Activated CD8-positive, alpha-beta memory T cell treated with anti-CD3 and anti-CD28 coated beads for 4 hours (primary cell): ENCODE results near the gene CDC45.

ENCODE experiments used
- DNase-seq, 2 donors: peaks; one replicate each; pipeline ENCODE4 v3.0.0-alpha.2; 2020; ENCODE audit warnings: low read depth in 2 of 2

Gene CDC45

GRCh38 chr22:19448739-19449421 lies 30.8 kb upstream of the CDC45 start:
- no peak for DNase-seq

- DNase-seq: no peak
Observed at GRCh38 chr22:19449422-19449767, 30.3 kb upstream of the CDC45 start.

- no peak for DNase-seq
Observed at GRCh38 chr22:19450363-19451175, 29.2 kb upstream of the CDC45 start.

- DNase-seq: no peak
Observed at GRCh38 chr22:19451570-19451969, 28.1 kb upstream of the CDC45 start.

GRCh38 chr22:19453718-19454117 lies 26.0 kb upstream of the CDC45 start:
- DNase-seq: no peak

GRCh38 chr22:19454156-19454555 lies 25.6 kb upstream of the CDC45 start:
- DNase-seq: no peak

GRCh38 chr22:19455033-19455432 lies 24.7 kb upstream of the CDC45 start:
- no peak for DNase-seq

GRCh38 chr22:19455585-19456370 lies 23.9 kb upstream of the CDC45 start:
- DNase-seq: no peak

- DNase-seq: no peak
Observed at GRCh38 chr22:19456541-19456940, 23.2 kb upstream of the CDC45 start.

GRCh38 chr22:19457828-19458428 lies 21.8 kb upstream of the CDC45 start:
- no peak for DNase-seq

- no peak for DNase-seq
Observed at GRCh38 chr22:19460036-19460435, 19.7 kb upstream of the CDC45 start.

GRCh38 chr22:19461506-19461905 lies 18.2 kb upstream of the CDC45 start:
- no peak for DNase-seq

- DNase-seq: no peak
Observed at GRCh38 chr22:19463008-19463407, 16.7 kb upstream of the CDC45 start.

GRCh38 chr22:19463491-19464469 lies 15.9 kb upstream of the CDC45 start:
- no peak for DNase-seq

GRCh38 chr22:19464546-19464945 lies 15.2 kb upstream of the CDC45 start:
- DNase-seq: no peak

- no peak for DNase-seq
Observed at GRCh38 chr22:19464975-19465374, 14.7 kb upstream of the CDC45 start.

GRCh38 chr22:19466126-19466716 lies 13.5 kb upstream of the CDC45 start:
- DNase-seq: no peak

- no peak for DNase-seq
Observed at GRCh38 chr22:19466848-19467752, 12.6 kb upstream of the CDC45 start.

- no peak for DNase-seq
Observed at GRCh38 chr22:19467912-19468311, 11.8 kb upstream of the CDC45 start.

- no peak for DNase-seq
Observed at GRCh38 chr22:19469421-19469820, 10.3 kb upstream of the CDC45 start.
